GM12875 (cell line): Measurements from ENCODE around the gene KIAA1549.

ENCODE experiments used
- H3K4me3 ChIP-seq: one replicate; pipeline ENCODE4 v1.5.1; 2011; ENCODE audit warnings: low read depth, low read length, control low read depth
- CTCF ChIP-seq: IDR thresholded peaks from 2 replicates; pipeline ENCODE4 v1.5.1; 2011; ENCODE audit warnings: low read depth, mild to moderate bottlenecking, control low read depth, inconsistent platforms, low read length, moderate library complexity, borderline replicate concordance; ENCODE audit not compliant: insufficient read depth

KIAA1549 gene

GRCh38 chr7:138832966-138833365 is 148.2 kb downstream of the KIAA1549 start:
- no peak for TF ChIP-seq CTCF

GRCh38 chr7:138829335-138829734 is 151.9 kb downstream of the KIAA1549 start:
- no peak for TF ChIP-seq CTCF
- H3K4me3 ChIP-seq, result no peak overlapping the region

More at GRCh38 chr7:138832966-138833365, 148.2 kb downstream of the KIAA1549 start:
- H3K4me3 ChIP-seq, result no peak overlapping the region

- no peak for TF ChIP-seq CTCF
- H3K4me3 ChIP-seq, result no peak overlapping the region
Measured at GRCh38 chr7:138828302-138828701, 152.9 kb downstream of the KIAA1549 start.

GRCh38 chr7:138825049-138825721 is 156.0 kb downstream of the KIAA1549 start:
- H3K4me3 ChIP-seq, result no peak overlapping the region
- no peak for TF ChIP-seq CTCF

- no peak for TF ChIP-seq CTCF
- no peak overlapping the region for H3K4me3 ChIP-seq
Measured at GRCh38 chr7:138822867-138823535, 158.2 kb downstream of the KIAA1549 start.

- no peak for TF ChIP-seq CTCF
- H3K4me3 ChIP-seq, result no peak overlapping the region
Measured at GRCh38 chr7:138821912-138822311, 159.3 kb downstream of the KIAA1549 start.

- TF ChIP-seq CTCF, result no peak
- H3K4me3 ChIP-seq, result no peak overlapping the region
Measured at GRCh38 chr7:138819625-138820024, 161.6 kb downstream of the KIAA1549 start.
